ENCODE measurements around the gene MITF. TPM values are rescaled to one million over a fixed set of nuclear protein-coding genes. Genes with fewer than 3 reads are reported as not detected.

Gene MITF
- total RNA-seq, 1 experiment from 2014 or later: 1.9 TPM

DNA sequence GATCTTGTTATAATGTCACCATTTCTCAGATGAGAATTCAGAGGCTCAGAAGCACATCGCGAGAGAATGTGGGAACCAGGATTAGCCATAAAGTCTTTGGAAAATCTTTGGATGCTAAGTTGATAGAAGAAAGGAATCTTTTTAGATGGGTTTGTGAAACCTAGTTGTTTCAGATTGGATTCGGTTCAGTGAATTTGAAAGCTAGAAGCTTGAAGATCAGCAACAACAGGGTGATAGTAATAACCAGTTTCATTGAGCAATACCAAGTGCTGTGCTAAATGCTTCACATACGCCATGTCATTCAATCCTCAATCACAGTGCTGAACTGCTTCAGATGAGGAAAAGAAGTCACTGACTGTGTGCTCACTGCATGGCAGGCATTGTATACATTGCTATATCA, 47.4 kb upstream of the MITF start:
- intact Hi-C loops (cut with micrococcal nuclease): loop anchor here (1.0 to 10.0 kb wide), 2 partner anchors 163 to 256 kb away; no protein-coding TSS in a partner anchor
- Histone ChIP-seq H2AFZ (ENCODE audit: low read depth, low read length, poor library complexity, severe bottlenecking) (no peak overlapping the region), H4K20me1 (ENCODE audit: insufficient read depth) (no peaks in the 10 kb centered on the region), H3K27me3 (ENCODE audit: insufficient read depth, low read length) (0 out of 2 replicates have a peak, but pooled peaks cover 6% of the 10 kb centered on the region), H3K36me3 (ENCODE audit: control insufficient read depth in 1 of 2, insufficient read depth in 2 of 2, low read length in 2 of 2) (no peaks in the 10 kb centered on the region), H3K79me2 (ENCODE audit: insufficient read depth, low read length) (no peaks in the 10 kb centered on the region), H3K4me1 (ENCODE audit: control insufficient read depth in 1 of 2, insufficient read depth in 2 of 2, low read length in 2 of 2) (no peaks in the 10 kb centered on the region), H3K27ac (ENCODE audit: low read depth, low read length) (no peak overlapping the region), H3K9ac (ENCODE audit: low read length) (no peak overlapping the region), H3K4me3 (replicated peaks in 1 of 2; ENCODE audit: low read depth in 1 of 2, low read length in 2 of 2) (no peak overlapping the region), H3K9me2 (ENCODE audit: insufficient read depth) (no peaks in the 10 kb centered on the region), H3K9me3 (ENCODE audit: control insufficient read depth in 1 of 2, insufficient read depth in 1 of 2, low read depth in 1 of 2, low read length in 2 of 2) (no peaks in the 10 kb centered on the region), H3K4me2 (ENCODE audit: low read length) (no peak overlapping the region)
- no peak for ATAC-seq
- ChIA-PET RAD21 (ENCODE audit: low non-redundant PET in 1 of 2, low total read pairs in 2 of 2, uncharacterized antibody in 2 of 2, unreplicated experiment in 2 of 2) (interaction anchor here in 1 of 2 experiments (0.7 kb wide), 1 partner anchor 254 kb away, joined by 3 read pairs; no protein-coding TSS in a partner anchor), POLR2A (no interaction called here), CTCF (no interaction called here)
- TF ChIP-seq POLR2AphosphoS5 (IDR thresholded peaks at IDR 0.05; ENCODE audit: low read depth, low read length) (no peak), RAD21 (IDR thresholded peaks at IDR 0.05; ENCODE audit: low read depth) (no peak), YY1 (IDR thresholded peaks at IDR 0.05; ENCODE audit: extremely low read depth, insufficient replicate concordance, low read depth, low read length) (no peak), POLR2A (IDR thresholded peaks at IDR 0.05; ENCODE audit: borderline replicate concordance, extremely low read depth, insufficient read depth, insufficient read length) (no peak), JUND (IDR thresholded peaks at IDR 0.05) (no peak), FOSL1 (IDR thresholded peaks at IDR 0.05; ENCODE audit: low read depth) (no peak), ZFX (IDR thresholded peaks at IDR 0.05) (no peak), CEBPB (IDR thresholded peaks at IDR 0.05; ENCODE audit: low read depth) (no peak), SRF (IDR thresholded peaks at IDR 0.05; ENCODE audit: low read depth) (no peak), ELF1 (IDR thresholded peaks at IDR 0.05; ENCODE audit: borderline replicate concordance, low read depth) (no peak)
- TF ChIP-seq, protein P1, sequence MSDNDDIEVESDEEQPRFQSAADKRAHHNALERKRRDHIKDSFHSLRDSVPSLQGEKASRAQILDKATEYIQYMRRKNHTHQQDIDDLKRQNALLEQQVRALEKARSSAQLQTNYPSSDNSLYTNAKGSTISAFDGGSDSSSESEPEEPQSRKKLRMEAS (IDR thresholded peaks at IDR 0.05): no peak
- no peak for DNase-seq (ENCODE audit: low read depth, low spot score)
- no TSS peak for BruUV-seq (replicated peaks)

DNA sequence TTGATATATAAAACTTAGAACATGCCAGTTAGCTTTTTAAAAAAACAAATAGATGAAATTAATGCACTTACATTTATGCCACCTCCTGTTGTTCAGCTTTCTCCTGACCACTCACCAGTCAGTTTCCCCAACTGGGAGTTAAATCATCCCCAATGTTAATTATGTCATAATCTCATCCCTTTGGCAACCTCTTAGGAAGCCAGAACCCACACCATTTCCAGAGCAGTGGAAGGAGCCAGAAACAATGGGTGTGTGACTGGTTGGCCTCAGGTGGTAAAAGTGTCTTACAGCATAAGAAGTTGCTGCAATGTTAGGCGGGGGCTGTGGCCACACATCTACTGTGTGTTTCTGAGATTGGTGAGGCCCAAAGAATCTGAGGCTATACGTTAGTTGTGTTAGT, 46.5 kb upstream of the MITF start:
- Histone ChIP-seq H3K9me3 (ENCODE audit: control insufficient read depth in 1 of 2, insufficient read depth in 1 of 2, low read depth in 1 of 2, low read length in 2 of 2) (no peaks in the 10 kb centered on the region), H4K20me1 (ENCODE audit: insufficient read depth) (no peaks in the 10 kb centered on the region), H3K36me3 (ENCODE audit: control insufficient read depth in 1 of 2, insufficient read depth in 2 of 2, low read length in 2 of 2) (no peaks in the 10 kb centered on the region), H3K27me3 (ENCODE audit: insufficient read depth, low read length) (peaks cover 9% of the 10 kb centered on the region; the same call in 1 of the 2 replicates), H3K4me3 (replicated peaks in 1 of 2; ENCODE audit: low read depth in 1 of 2, low read length in 2 of 2) (no peak overlapping the region), H2AFZ (ENCODE audit: low read depth, low read length, poor library complexity, severe bottlenecking) (no peak overlapping the region), H3K9ac (ENCODE audit: low read length) (no peak overlapping the region), H3K4me2 (ENCODE audit: low read length) (no peak overlapping the region), H3K9me2 (ENCODE audit: insufficient read depth) (no peaks in the 10 kb centered on the region), H3K79me2 (ENCODE audit: insufficient read depth, low read length) (no peaks in the 10 kb centered on the region), H3K27ac (ENCODE audit: low read depth, low read length) (no peak overlapping the region), H3K4me1 (ENCODE audit: control insufficient read depth in 1 of 2, insufficient read depth in 2 of 2, low read length in 2 of 2) (no peaks in the 10 kb centered on the region)
- BruUV-seq (replicated peaks): no TSS peak
- CTCF ChIA-PET: no interaction called here
- RAD21 ChIA-PET (ENCODE audit: low non-redundant PET in 1 of 2, low total read pairs in 2 of 2, uncharacterized antibody in 2 of 2, unreplicated experiment in 2 of 2): no interaction called here
- POLR2A ChIA-PET: no interaction called here
- no peak for DNase-seq (ENCODE audit: low read depth, low spot score)
- intact Hi-C loops (cut with micrococcal nuclease): loop anchor here (10.0 kb wide), 1 partner anchor 162 kb away; no protein-coding TSS in a partner anchor
- ATAC-seq: no peak
- no peak for TF ChIP-seq YY1 (IDR thresholded peaks at IDR 0.05; ENCODE audit: extremely low read depth, insufficient replicate concordance, low read depth, low read length)
- no peak for TF ChIP-seq ZNF274 (IDR thresholded peaks at IDR 0.05; ENCODE audit: low read depth, low read length)
- TF ChIP-seq JUND (IDR thresholded peaks at IDR 0.05): no peak
- no peak for TF ChIP-seq POLR2A (IDR thresholded peaks at IDR 0.05; ENCODE audit: borderline replicate concordance, extremely low read depth, insufficient read depth, insufficient read length)
- no peak for TF ChIP-seq FOSL1 (IDR thresholded peaks at IDR 0.05; ENCODE audit: low read depth)
- TF ChIP-seq POLR2AphosphoS5 (IDR thresholded peaks at IDR 0.05; ENCODE audit: low read depth, low read length): no peak
- no peak for TF ChIP-seq SP1 (IDR thresholded peaks at IDR 0.05; ENCODE audit: low read depth)
- TF ChIP-seq, protein P2, sequence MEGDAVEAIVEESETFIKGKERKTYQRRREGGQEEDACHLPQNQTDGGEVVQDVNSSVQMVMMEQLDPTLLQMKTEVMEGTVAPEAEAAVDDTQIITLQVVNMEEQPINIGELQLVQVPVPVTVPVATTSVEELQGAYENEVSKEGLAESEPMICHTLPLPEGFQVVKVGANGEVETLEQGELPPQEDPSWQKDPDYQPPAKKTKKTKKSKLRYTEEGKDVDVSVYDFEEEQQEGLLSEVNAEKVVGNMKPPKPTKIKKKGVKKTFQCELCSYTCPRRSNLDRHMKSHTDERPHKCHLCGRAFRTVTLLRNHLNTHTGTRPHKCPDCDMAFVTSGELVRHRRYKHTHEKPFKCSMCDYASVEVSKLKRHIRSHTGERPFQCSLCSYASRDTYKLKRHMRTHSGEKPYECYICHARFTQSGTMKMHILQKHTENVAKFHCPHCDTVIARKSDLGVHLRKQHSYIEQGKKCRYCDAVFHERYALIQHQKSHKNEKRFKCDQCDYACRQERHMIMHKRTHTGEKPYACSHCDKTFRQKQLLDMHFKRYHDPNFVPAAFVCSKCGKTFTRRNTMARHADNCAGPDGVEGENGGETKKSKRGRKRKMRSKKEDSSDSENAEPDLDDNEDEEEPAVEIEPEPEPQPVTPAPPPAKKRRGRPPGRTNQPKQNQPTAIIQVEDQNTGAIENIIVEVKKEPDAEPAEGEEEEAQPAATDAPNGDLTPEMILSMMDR (IDR thresholded peaks at IDR 0.05 in 2 of 3, conservative IDR thresholded peaks at IDR 0.05 in 1 of 3; ENCODE audit: borderline replicate concordance in 1 of 3, insufficient read depth in 1 of 3, low read depth in 2 of 3, low read length in 2 of 3): no peak
- TF ChIP-seq, protein P3, sequence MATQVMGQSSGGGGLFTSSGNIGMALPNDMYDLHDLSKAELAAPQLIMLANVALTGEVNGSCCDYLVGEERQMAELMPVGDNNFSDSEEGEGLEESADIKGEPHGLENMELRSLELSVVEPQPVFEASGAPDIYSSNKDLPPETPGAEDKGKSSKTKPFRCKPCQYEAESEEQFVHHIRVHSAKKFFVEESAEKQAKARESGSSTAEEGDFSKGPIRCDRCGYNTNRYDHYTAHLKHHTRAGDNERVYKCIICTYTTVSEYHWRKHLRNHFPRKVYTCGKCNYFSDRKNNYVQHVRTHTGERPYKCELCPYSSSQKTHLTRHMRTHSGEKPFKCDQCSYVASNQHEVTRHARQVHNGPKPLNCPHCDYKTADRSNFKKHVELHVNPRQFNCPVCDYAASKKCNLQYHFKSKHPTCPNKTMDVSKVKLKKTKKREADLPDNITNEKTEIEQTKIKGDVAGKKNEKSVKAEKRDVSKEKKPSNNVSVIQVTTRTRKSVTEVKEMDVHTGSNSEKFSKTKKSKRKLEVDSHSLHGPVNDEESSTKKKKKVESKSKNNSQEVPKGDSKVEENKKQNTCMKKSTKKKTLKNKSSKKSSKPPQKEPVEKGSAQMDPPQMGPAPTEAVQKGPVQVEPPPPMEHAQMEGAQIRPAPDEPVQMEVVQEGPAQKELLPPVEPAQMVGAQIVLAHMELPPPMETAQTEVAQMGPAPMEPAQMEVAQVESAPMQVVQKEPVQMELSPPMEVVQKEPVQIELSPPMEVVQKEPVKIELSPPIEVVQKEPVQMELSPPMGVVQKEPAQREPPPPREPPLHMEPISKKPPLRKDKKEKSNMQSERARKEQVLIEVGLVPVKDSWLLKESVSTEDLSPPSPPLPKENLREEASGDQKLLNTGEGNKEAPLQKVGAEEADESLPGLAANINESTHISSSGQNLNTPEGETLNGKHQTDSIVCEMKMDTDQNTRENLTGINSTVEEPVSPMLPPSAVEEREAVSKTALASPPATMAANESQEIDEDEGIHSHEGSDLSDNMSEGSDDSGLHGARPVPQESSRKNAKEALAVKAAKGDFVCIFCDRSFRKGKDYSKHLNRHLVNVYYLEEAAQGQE (IDR thresholded peaks at IDR 0.05; ENCODE audit: low read depth): no peak
- TF ChIP-seq EZH2phosphoT487 (IDR thresholded peaks at IDR 0.05; ENCODE audit: borderline replicate concordance): no peak
- no peak for TF ChIP-seq CEBPB (IDR thresholded peaks at IDR 0.05; ENCODE audit: low read depth)

Data from HCT116 (cell line).